NK-92 treated with Interleukin-12 subunit alpha and Interleukin-12 subunit beta, amount 100 ng/mL, for 24 hours (cell line): Measurements from ENCODE around the gene HBZ.
"Not testable (repeated sequence)": the region's sequence is repeated elsewhere in the genome, so short reads cannot be mapped to it uniquely, and the experiment has no call there.

Source experiments
- DNase-seq: peaks from one replicate; lab custom pipeline; 2025; lab: John Stamatoyannopoulos, UW

Gene HBZ

GRCh38 chr16:138049-138417, 14.4 kb upstream of the HBZ start:
- DNase-seq, result peak; percentile 49

GRCh38 chr16:140175-140857, 12.1 kb upstream of the HBZ start:
- no peak for DNase-seq

- DNase-seq, result no peak
These were observed 10.0 kb upstream of the HBZ start for GRCh38 chr16:142405-142967.

DNA sequence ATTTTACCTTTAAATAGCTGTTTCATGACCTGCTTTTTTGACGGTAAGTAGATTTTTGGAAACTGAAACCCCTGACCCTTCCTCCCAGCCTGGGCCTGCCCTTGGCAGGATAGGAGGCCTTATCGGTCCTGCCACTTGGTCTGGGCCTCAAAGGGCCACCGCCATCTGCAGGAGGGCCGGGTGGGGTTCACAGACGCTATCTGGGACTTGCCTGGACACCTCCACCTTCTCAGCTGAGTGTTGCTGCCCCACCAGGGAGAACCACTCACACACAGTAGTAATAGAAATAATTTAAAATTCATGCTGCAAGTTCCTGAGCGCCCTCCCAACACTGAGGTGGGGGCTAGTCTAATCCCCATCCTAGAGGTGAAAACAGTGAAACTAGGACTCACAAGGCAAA, 9.4 kb upstream of the HBZ start:
- DNase-seq, result no peak

DNA sequence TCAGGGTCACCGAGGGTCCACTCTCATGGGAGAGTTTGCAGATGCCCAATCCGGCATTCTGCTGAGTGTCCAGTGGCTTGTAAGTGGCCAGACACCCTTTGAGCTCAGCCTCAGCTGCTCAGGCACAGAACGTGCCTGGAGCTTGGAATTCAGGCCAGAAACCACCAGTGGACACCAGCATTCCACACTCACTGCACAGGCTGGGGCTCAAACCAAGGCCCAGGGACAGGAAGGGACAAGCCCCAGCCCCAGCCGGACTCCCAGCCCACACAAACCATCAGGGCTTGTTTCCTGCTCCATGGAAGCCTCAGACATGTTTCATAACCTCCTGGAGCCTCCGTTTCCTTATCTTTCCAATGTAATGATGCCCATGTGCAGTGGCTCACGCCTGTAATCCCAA, 9.0 kb upstream of the HBZ start:
- DNase-seq, result no peak

DNA sequence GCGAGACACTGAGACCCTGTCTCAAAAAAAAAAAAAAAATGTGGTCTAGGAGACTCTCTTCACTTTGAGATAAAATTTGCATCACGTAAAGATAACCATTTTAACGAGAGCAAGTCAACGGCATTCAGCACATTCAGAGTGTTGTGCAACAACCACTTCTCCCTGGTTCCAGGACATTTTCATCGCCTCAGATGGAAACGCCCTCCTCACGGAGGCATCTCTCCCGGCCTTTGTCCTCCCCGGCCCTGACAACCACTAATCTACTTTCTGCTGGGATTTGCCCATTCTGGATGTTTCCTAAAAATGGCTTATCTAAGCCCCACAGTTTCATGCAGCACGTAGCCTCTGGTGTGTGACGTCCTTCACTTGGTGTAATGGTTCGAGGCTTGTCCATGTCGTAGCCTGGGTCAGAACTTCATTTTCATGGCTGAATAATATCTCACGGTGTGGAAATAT, 7.6 kb upstream of the HBZ start:
- no peak for DNase-seq

DNA sequence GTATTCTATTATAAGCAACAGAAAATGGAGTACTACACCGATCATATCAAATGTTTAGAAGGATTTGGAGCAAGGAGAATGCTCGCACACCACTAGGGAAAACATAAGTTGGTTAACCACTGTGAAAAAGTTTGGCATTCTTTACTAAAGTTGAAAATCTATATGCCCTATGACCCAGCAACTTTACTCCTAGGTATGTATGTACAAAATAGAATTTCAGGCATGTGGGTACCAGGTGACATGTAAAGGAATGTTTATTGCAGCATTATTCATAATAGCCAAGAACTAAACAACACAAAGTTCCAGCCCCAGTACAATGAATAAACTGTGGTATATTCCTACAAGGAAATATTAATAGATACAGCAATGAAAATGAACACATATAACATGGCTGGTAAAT, 5.8 kb upstream of the HBZ start:
- DNase-seq, result no peak

DNA sequence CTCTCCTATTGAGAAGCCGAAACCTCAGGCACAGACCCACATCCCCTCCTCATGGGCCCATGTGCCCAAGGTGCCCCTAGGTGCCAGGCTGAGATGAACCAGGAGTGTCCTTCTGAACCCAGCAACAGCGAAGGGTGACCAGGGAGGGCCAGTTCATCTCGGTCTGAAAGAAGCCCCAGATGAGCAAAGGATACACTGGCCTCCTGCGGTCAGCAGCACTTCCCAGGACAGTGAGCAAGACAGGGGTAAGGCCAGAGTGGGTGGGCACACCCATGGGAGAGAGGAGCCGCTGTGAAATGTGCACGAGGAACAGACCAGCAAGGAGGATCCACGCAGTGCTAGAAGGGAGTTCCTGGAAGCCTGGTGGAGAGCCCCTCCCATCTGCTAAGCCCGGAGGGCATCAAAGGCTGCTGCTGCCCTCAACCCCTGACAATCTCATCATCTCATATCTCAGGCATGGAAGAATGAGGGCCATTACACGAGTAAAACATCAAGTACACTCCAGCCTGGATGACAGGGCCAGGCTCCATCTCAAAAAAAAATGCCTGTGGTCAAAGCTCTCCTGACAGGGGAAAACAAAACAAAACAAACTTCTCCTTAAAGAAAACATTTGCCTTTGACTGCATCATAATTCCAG, 3.3 kb upstream of the HBZ start:
- no peak for DNase-seq

DNA sequence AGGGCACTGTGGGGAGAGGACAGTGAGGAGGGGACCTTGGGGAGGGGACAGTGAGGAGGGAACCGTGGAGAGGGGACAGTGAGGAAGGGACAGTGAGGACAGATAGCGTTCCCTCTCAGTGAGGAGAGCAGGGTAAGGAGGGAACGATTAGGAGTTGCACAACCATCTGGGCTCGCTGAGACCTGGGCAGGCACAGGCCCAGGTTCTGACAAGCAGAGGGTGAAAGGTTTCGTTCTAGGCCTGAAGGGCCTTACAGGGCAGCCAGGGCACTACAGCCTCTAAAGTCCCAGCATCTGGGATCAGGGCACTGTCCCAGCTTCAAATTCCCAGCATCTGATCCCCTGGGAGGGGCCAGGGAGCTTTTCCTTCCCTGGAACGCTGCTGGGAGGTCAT, 681 bp downstream of the HBZ start:
- DNase-seq, result not testable (repeated sequence)

GRCh38 chr16:153550-154216, 1.2 kb downstream of the HBZ start:
- not testable (repeated sequence) for DNase-seq

- no peak for DNase-seq
These were observed 2.0 kb downstream of the HBZ start for GRCh38 chr16:154217-155030.

GRCh38 chr16:155031-155398, 2.6 kb downstream of the HBZ start:
- no peak for DNase-seq

- no peak for DNase-seq
These were observed 6.8 kb downstream of the HBZ start for GRCh38 chr16:159136-159849.

DNA sequence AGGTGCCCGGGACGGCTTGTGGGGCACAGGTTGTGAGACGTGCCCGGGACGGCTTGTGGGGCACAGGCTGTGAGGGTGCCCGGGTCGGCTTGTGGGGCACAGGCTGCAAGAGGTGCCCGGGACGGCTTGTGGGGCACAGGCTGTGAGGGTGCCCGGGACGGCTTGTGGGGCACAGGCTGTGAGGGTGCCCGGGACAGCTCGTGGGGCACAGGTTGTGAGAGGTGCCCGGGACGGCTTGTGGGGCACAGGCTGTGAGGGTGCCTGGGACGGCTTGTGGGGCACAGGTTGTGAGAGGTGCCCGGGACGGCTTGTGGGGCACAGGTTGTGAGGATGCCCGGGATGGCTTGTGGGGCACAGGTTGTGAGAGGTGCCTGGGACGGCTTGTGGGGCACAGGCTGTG, 7.8 kb downstream of the HBZ start:
- not testable (repeated sequence) for DNase-seq

- DNase-seq, result no peak
These were observed 8.3 kb downstream of the HBZ start for GRCh38 chr16:160691-161190.

- DNase-seq, result no peak
These were observed 10.0 kb downstream of the HBZ start for GRCh38 chr16:162271-162991.

DNA sequence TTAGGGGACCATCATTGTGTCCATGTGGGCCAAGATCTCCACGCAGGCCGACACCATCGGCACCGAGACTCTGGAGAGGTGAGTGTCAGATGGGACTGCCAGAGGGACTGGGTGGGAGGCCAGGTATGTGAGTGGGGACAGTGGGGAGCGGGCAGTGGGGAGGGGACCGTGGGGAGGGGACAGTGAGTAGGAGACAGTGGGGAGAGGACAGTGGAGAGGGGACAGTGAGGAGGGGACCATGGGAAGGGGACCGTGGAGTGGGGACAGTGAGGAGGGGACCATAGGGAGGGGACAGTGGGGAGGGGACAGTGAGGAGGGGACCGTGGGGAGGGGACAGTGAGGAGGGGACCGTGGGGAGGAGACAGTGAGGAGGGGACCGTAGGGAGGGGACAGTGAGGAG, 10.7 kb downstream of the HBZ start:
- not testable (repeated sequence) for DNase-seq

DNA sequence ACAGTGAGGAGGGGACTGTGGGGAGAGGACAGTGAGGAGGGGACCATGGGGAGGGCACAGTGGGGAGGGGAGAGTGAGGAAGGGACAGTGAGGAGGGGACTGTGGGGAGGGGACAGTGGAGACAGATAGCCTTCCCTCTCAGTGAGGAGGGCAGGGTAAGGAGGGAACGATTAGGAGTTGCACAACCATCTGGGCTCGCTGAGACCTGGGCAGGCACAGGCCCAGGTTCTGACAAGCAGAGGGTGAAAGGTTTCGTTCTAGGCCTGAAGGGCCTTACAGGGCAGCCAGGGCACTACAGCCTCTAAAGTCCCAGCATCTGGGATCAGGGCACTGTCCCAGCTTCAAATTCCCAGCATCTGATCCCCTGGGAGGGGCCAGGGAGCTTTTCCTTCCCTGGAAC, 11.3 kb downstream of the HBZ start:
- not testable (repeated sequence) for DNase-seq

- not testable (repeated sequence) for DNase-seq
These were observed 11.8 kb downstream of the HBZ start for GRCh38 chr16:164134-164823.
